Right atrium auricular region (tissue), 2 donors: ENCODE measurements around the gene GPRC5D. TPM values are rescaled to one million over a fixed set of nuclear protein-coding genes. Genes with fewer than 3 reads are reported as not detected.

Source experiments
- DNase-seq: peaks from one replicate; pipeline ENCODE4 v3.0.0-alpha.2; 2019; ENCODE audit warnings: low spot score
- H3K27ac ChIP-seq, 2 donors: fragments of 200-600 bp; sonication (generic); 1 replicate in 1 of 2; 2 replicates in 1 of 2; pipeline ENCODE4 v1.5.1; 2016 to 2019
- H3K27me3 ChIP-seq, 2 donors: fragments of 200-600 bp; sonication (generic); one replicate each; pipeline versions ENCODE4 v1.5.1 to v1.6.0; 2017 to 2019
- H3K36me3 ChIP-seq: fragments of 200-600 bp; sonication (generic); one replicate; pipeline ENCODE4 v1.5.1; 2016
- H3K4me1 ChIP-seq, 2 donors: fragments of 200-600 bp; sonication (generic); one replicate each; pipeline versions ENCODE4 v1.5.1 to v1.6.0; 2017 to 2019
- H3K4me3 ChIP-seq, 2 donors: fragments of 200-600 bp; sonication (generic); 1 replicate in 1 of 2; 2 replicates in 1 of 2; pipeline ENCODE4 v1.5.1; 2017 to 2019; ENCODE audit warnings: mild to moderate bottlenecking in 1 of 2, moderate library complexity in 1 of 2
- H3K9me3 ChIP-seq, 2 donors: fragments of 200-600 bp; sonication (generic); one replicate each; pipeline ENCODE4 v1.5.1; 2019
- CTCF ChIP-seq, 2 donors: fragments of 200-600 bp; sonication (generic); IDR thresholded peaks; one replicate each; pipeline ENCODE4 v1.5.1; 2019; ENCODE audit warnings: antibody characterized with exemption in 2 of 2
- total RNA-seq, 2 donors: library from RNA; depleted of rRNA; stranded (reverse); fragments of >200 nt; gene quantifications; one replicate each; pipeline ENCODE4 v1.1.0, GENCODE V29; 2016

GPRC5D gene
- total RNA-seq, 2 donors from 2014 or later, result not detected

- H3K4me1 ChIP-seq, result no peaks in the 10 kb centered on the region
- no peaks in the 10 kb centered on the region for H3K9me3 ChIP-seq
- H3K27me3 ChIP-seq, result no peaks in the 10 kb centered on the region
- H3K36me3 ChIP-seq, result no peaks in the 10 kb centered on the region
- TF ChIP-seq CTCF (IDR thresholded peaks at IDR 0.05), result no peak
- peak; percentile 81 for DNase-seq
- no peak overlapping the region for H3K4me3 ChIP-seq
- H3K27ac ChIP-seq, result peak overlapping the region; percentile 48 to 79
Measured at GRCh38 chr12:12899530-12900380, 52.2 kb downstream of the GPRC5D start.

- TF ChIP-seq CTCF (IDR thresholded peaks at IDR 0.05), result no peak
- Histone ChIP-seq H3K4me1 (no peaks in the 10 kb centered on the region), H3K36me3 (no peaks in the 10 kb centered on the region), H3K9me3 (no peaks in the 10 kb centered on the region), H3K27ac (peak overlapping the region; percentile 48 to 79), H3K4me3 (no peak overlapping the region), H3K27me3 (no peaks in the 10 kb centered on the region)
- DNase-seq, result no peak
Measured at GRCh38 chr12:12898911-12899511, 53.0 kb downstream of the GPRC5D start.

GRCh38 chr12:12898136-12898717, 53.7 kb downstream of the GPRC5D start:
- no peak for TF ChIP-seq CTCF (IDR thresholded peaks at IDR 0.05)
- Histone ChIP-seq H3K27ac (no peak overlapping the region), H3K4me1 (no peaks in the 10 kb centered on the region), H3K27me3 (no peaks in the 10 kb centered on the region), H3K36me3 (no peaks in the 10 kb centered on the region), H3K4me3 (no peak overlapping the region), H3K9me3 (no peaks in the 10 kb centered on the region)
- DNase-seq, result no peak

- H3K27me3 ChIP-seq, result no peaks in the 10 kb centered on the region
- H3K36me3 ChIP-seq, result no peaks in the 10 kb centered on the region
- H3K27ac ChIP-seq, result no peak overlapping the region
- no peak for DNase-seq
- no peaks in the 10 kb centered on the region for H3K4me1 ChIP-seq
- H3K4me3 ChIP-seq, result no peak overlapping the region
- no peaks in the 10 kb centered on the region for H3K9me3 ChIP-seq
- no peak for TF ChIP-seq CTCF (IDR thresholded peaks at IDR 0.05)
Measured at GRCh38 chr12:12897302-12897701, 54.7 kb downstream of the GPRC5D start.

- Histone ChIP-seq H3K27me3 (no peaks in the 10 kb centered on the region), H3K36me3 (no peaks in the 10 kb centered on the region), H3K4me3 (no peak overlapping the region), H3K27ac (no peak overlapping the region), H3K4me1 (peaks cover 0 to 7% of the 10 kb centered on the region in 2 donors), H3K9me3 (no peaks in the 10 kb centered on the region)
- TF ChIP-seq CTCF (IDR thresholded peaks at IDR 0.05), result no peak
- DNase-seq, result no peak
Measured at GRCh38 chr12:12896260-12896659, 55.7 kb downstream of the GPRC5D start.
